Neural cell (in vitro differentiated cells): Measurements from ENCODE around the gene OR6P1. TPM values are rescaled to one million over a fixed set of nuclear protein-coding genes. Genes with fewer than 3 reads are reported as not detected.

Experiments
- H2AFZ ChIP-seq: fragments of 200-600, 300-800 bp; sonication (generic), shearing (Covaris generic); 2 replicates; pipeline ENCODE4 v1.6.0; 2014; ENCODE audit warnings: low read depth, mild to moderate bottlenecking, antibody characterized with exemption, low read length, moderate library complexity
- H3F3A ChIP-seq: fragments of 200-600 bp; shearing (Covaris generic); 2 replicates; pipeline ENCODE4 v1.6.1; 2016; ENCODE audit warnings: mild to moderate bottlenecking, moderate library complexity, mixed read lengths, antibody characterized with exemption, low read length; ENCODE audit not compliant: insufficient read depth, poor library complexity, severe bottlenecking
- H3K27ac ChIP-seq: fragments of 200-600, 300-800 bp; sonication (generic), shearing (Covaris generic); 2 replicates; pipeline ENCODE4 v1.5.1; 2014; ENCODE audit warnings: mild to moderate bottlenecking, low read length, moderate library complexity
- H3K27me3 ChIP-seq: fragments of 300-800, 200-600 bp; sonication (generic), shearing (Covaris generic); 2 replicates; pipeline ENCODE4 v1.6.0; 2014; ENCODE audit warnings: mild to moderate bottlenecking, low read depth, low read length, moderate library complexity; ENCODE audit not compliant: insufficient read depth
- H3K36me3 ChIP-seq: fragments of 300-800, 200-600 bp; sonication (generic), shearing (Covaris generic); 2 replicates; pipeline ENCODE4 v1.5.1; 2014; ENCODE audit warnings: mild to moderate bottlenecking, antibody characterized with exemption, low read length, moderate library complexity; ENCODE audit not compliant: insufficient read depth
- H3K4me2 ChIP-seq: fragments of 300-800, 200-600 bp; sonication (generic), shearing (Covaris generic); 2 replicates; pipeline ENCODE4 v1.6.0; 2014; ENCODE audit warnings: mild to moderate bottlenecking, low read length
- H3K4me3 ChIP-seq: fragments of 300-800, 200-600 bp; sonication (generic), shearing (Covaris generic); 2 replicates; pipeline ENCODE4 v1.5.1; 2014; ENCODE audit warnings: mild to moderate bottlenecking, low read length, moderate library complexity
- H3K79me2 ChIP-seq: fragments of 200-600 bp; shearing (Covaris generic); replicated peaks from 2 replicates; pipeline ENCODE4 v1.6.0; 2014; ENCODE audit warnings: mild to moderate bottlenecking, low read length, moderate library complexity; ENCODE audit not compliant: insufficient read depth
- H3K9ac ChIP-seq: fragments of 300-800, 200-600 bp; sonication (generic), shearing (Covaris generic); 2 replicates; pipeline ENCODE4 v1.6.1; 2016; ENCODE audit warnings: mild to moderate bottlenecking, low read length, mixed read lengths
- H3K9me2 ChIP-seq: fragments of 200-600 bp; shearing (Covaris generic); 2 replicates; pipeline ENCODE4 v1.6.1; 2016; ENCODE audit warnings: mild to moderate bottlenecking, low read length, mixed read lengths; ENCODE audit not compliant: insufficient read depth
- H3K9me3 ChIP-seq: fragments of 200-600, 300-800 bp; sonication (generic), shearing (Covaris generic); 2 replicates; pipeline ENCODE4 v1.6.1; 2016; ENCODE audit warnings: mild to moderate bottlenecking, mixed run types, low read length, moderate library complexity, mixed read lengths
- H4K20me1 ChIP-seq: fragments of 200-600 bp; shearing (Covaris generic); 2 replicates; pipeline ENCODE4 v1.6.1; 2016; ENCODE audit warnings: mild to moderate bottlenecking, mixed run types; ENCODE audit not compliant: insufficient read depth
- CTCF ChIP-seq: fragments of 450-650 bp; IDR thresholded peaks from 2 replicates; pipeline ENCODE4 v1.5.1; 2014; ENCODE audit warnings: antibody characterized with exemption, mild to moderate bottlenecking, moderate library complexity; ENCODE audit not compliant: poor library complexity, severe bottlenecking
- EP300 ChIP-seq: fragments of 450-650 bp; conservative IDR thresholded peaks from 2 replicates; pipeline ENCODE4 v1.6.1; 2014; ENCODE audit warnings: antibody characterized with exemption, mild to moderate bottlenecking, moderate library complexity; ENCODE audit not compliant: poor library complexity, severe bottlenecking
- EZH2 ChIP-seq: fragments of 200-600, 300-800 bp; shearing (Covaris generic), sonication (generic); IDR thresholded peaks from 2 replicates; pipeline ENCODE4 v1.6.1; 2014; ENCODE audit warnings: antibody characterized with exemption, low read length, borderline replicate concordance, mild to moderate bottlenecking; ENCODE audit not compliant: insufficient read depth, poor library complexity, severe bottlenecking
- MXI1 ChIP-seq: fragments of 450-650 bp; conservative IDR thresholded peaks from 2 replicates; pipeline ENCODE4 v1.6.1; 2014; ENCODE audit warnings: antibody characterized with exemption, mild to moderate bottlenecking; ENCODE audit not compliant: poor library complexity, severe bottlenecking
- POLR2AphosphoS5 ChIP-seq: IDR thresholded peaks from 2 replicates; pipeline ENCODE4 v1.6.1; 2012
- RAD21 ChIP-seq: fragments of 450-650 bp; conservative IDR thresholded peaks from 2 replicates; pipeline ENCODE4 v1.6.1; 2014; ENCODE audit warnings: antibody characterized with exemption, mild to moderate bottlenecking, moderate library complexity
- REST ChIP-seq: IDR thresholded peaks from 2 replicates; pipeline ENCODE4 v1.6.1; 2012; ENCODE audit warnings: borderline replicate concordance
- SMC3 ChIP-seq: fragments of 450-650 bp; conservative IDR thresholded peaks from 2 replicates; pipeline ENCODE4 v1.6.1; 2014; ENCODE audit warnings: antibody characterized with exemption, mild to moderate bottlenecking, moderate library complexity; ENCODE audit not compliant: poor library complexity
- TAF1 ChIP-seq: IDR thresholded peaks from 2 replicates; pipeline ENCODE4 v1.6.1; 2012; ENCODE audit warnings: low read depth
- polyA plus RNA-seq: library from polyadenylated mRNA; depleted of rRNA; stranded (reverse); fragments of >200 nt; gene quantifications from 2 replicates; pipeline ENCODE4 v1.2.3, GENCODE V29; 2014

The OR6P1 gene
- polyA plus RNA-seq, 1 donor from 2014 or later = not detected

- no peak overlapping the region for H3K9ac ChIP-seq
- H4K20me1 ChIP-seq = no peaks in the 10 kb centered on the region
- H2AFZ ChIP-seq = no peak overlapping the region
- H3K79me2 ChIP-seq = no peaks in the 10 kb centered on the region
- no peaks in the 10 kb centered on the region for H3K9me2 ChIP-seq
- H3K9me3 ChIP-seq = no peaks in the 10 kb centered on the region
- H3K27ac ChIP-seq = no peak overlapping the region
- no peaks in the 10 kb centered on the region for H3K27me3 ChIP-seq
- no peak overlapping the region for H3K4me3 ChIP-seq
- no peaks in the 10 kb centered on the region for H3K36me3 ChIP-seq
- TF ChIP-seq POLR2AphosphoS5 (no peak), SMC3 (no peak), REST (no peak), CTCF (no peak), EP300 (no peak), MXI1 (no peak), EZH2 (no peak), RAD21 (no peak), TAF1 (no peak)
- H3F3A ChIP-seq = no peaks in the 10 kb centered on the region
- no peak overlapping the region for H3K4me2 ChIP-seq
Observed at GRCh38 chr1:158563853-158564252, 6.5 kb downstream of the OR6P1 start.

- H3K9me3 ChIP-seq = no peaks in the 10 kb centered on the region
- no peak overlapping the region for H3K4me2 ChIP-seq
- no peak overlapping the region for H3K4me3 ChIP-seq
- H3F3A ChIP-seq = no peaks in the 10 kb centered on the region
- H3K36me3 ChIP-seq = no peaks in the 10 kb centered on the region
- H3K79me2 ChIP-seq = no peaks in the 10 kb centered on the region
- H3K9me2 ChIP-seq = no peaks in the 10 kb centered on the region
- no peak for TF ChIP-seq TAF1
- no peak for TF ChIP-seq RAD21
- TF ChIP-seq EP300 = no peak
- no peaks in the 10 kb centered on the region for H3K27me3 ChIP-seq
- no peaks in the 10 kb centered on the region for H4K20me1 ChIP-seq
- no peak overlapping the region for H3K27ac ChIP-seq
- no peak overlapping the region for H3K9ac ChIP-seq
- H2AFZ ChIP-seq = no peak overlapping the region
Observed at GRCh38 chr1:158559696-158560095, 10.7 kb downstream of the OR6P1 start.

GRCh38 chr1:158554352-158554751 lies 16.0 kb downstream of the OR6P1 start, which contains the start of gene OR6Y1:
OR6Y1 (minus strand) TSS chr1:158554405; CDS start chr1:158548105, 6,300 bp downstream.
- H3K9me3 ChIP-seq = no peaks in the 10 kb centered on the region
- H2AFZ ChIP-seq = no peak within 1 kb of the TSS

More at GRCh38 chr1:158554352-158554751, 16.0 kb downstream of the OR6P1 start, which contains the start of gene OR6Y1:
- H3K4me2 ChIP-seq = no peak within 1 kb of the TSS
- H3F3A ChIP-seq = no peaks in the 10 kb centered on the region
- no peaks in the 10 kb centered on the region for H3K36me3 ChIP-seq
- no peak within 1 kb of the TSS for H3K4me3 ChIP-seq
- no peak for TF ChIP-seq POLR2AphosphoS5
- TF ChIP-seq SMC3 = no peak
- no peak for TF ChIP-seq CTCF
- TF ChIP-seq EZH2 = no peak
- no peak for TF ChIP-seq EP300
- TF ChIP-seq REST = no peak
- no peak for TF ChIP-seq RAD21
- no peak for TF ChIP-seq MXI1
- TF ChIP-seq TAF1 = no peak
- H3K27me3 ChIP-seq = no peaks in the 10 kb centered on the region
- no peaks in the 10 kb centered on the region for H3K9me2 ChIP-seq
- no peak within 1 kb of the TSS for H3K27ac ChIP-seq
- H3K9ac ChIP-seq = no peak within 1 kb of the TSS
- H3K79me2 ChIP-seq = no peaks in the 10 kb centered on the region
- no peaks in the 10 kb centered on the region for H4K20me1 ChIP-seq
